Mesodermal cell (in vitro differentiated cells): Measurements from ENCODE around the gene ADAMTS2.
A peak's percentile ranks its signal among the peaks of the same experiment; 100 is the strongest.

Experiments used
- H3K27ac ChIP-seq: 2 replicates; pipeline ENCODE4 v1.7.0; 2013; ENCODE audit warnings: mild to moderate bottlenecking, low read depth, low read length, moderate library complexity; ENCODE audit not compliant: severe bottlenecking
- H3K36me3 ChIP-seq: 2 replicates; pipeline ENCODE4 v1.7.1; 2013; ENCODE audit warnings: mild to moderate bottlenecking, low read length, moderate library complexity; ENCODE audit not compliant: control insufficient read depth, insufficient read depth
- H3K4me1 ChIP-seq: one replicate; pipeline ENCODE4 v1.7.1; 2013; ENCODE audit warnings: mild to moderate bottlenecking, low read length; ENCODE audit not compliant: insufficient read depth, control insufficient read depth, poor library complexity, severe bottlenecking
- H3K4me3 ChIP-seq: 2 replicates; pipeline ENCODE4 v1.7.0; 2013; ENCODE audit warnings: low read length, control low read depth, mild to moderate bottlenecking; ENCODE audit not compliant: insufficient read depth, poor library complexity, severe bottlenecking; ENCODE audit errors: extremely low read depth
- H3K9me3 ChIP-seq: 2 replicates; pipeline ENCODE4 v1.7.1; 2013; ENCODE audit warnings: mild to moderate bottlenecking, low read length, moderate library complexity; ENCODE audit not compliant: control insufficient read depth
- WGBS, 2 experiments: methylation state at CpG; one replicate each; pipeline ENCODE4 v1.1.5; 2013; ENCODE audit warnings: missing lambda C conversion rate in 2 of 2; ENCODE audit not compliant: insufficient coverage in 2 of 2; 5-methylcytosine and 5-hydroxymethylcytosine counted together

Gene ADAMTS2

GRCh38 chr5:179280095-179280490 is 65.2 kb downstream of the ADAMTS2 start:
- Histone ChIP-seq H3K36me3 (no peaks in the 10 kb centered on the region), H3K9me3 (peaks cover 12% of the 10 kb centered on the region), H3K27ac (no peak overlapping the region), H3K4me1 (peaks cover 15% of the 10 kb centered on the region), H3K4me3 (no peak overlapping the region)
- WGBS, 2 experiments = 88 to 90% methylated on average over 4 to 8 of the region's 8 CpGs

- peaks cover 13% of the 10 kb centered on the region for H3K9me3 ChIP-seq
- H3K4me1 ChIP-seq = peaks cover 14% of the 10 kb centered on the region
- no peak overlapping the region for H3K4me3 ChIP-seq
- WGBS, 2 experiments = 84 to 90% methylated on average over 11 to 14 of the region's 14 CpGs
- no peaks in the 10 kb centered on the region for H3K36me3 ChIP-seq
- H3K27ac ChIP-seq = no peak overlapping the region
These were observed 65.7 kb downstream of the ADAMTS2 start for GRCh38 chr5:179279347-179280094.

DNA sequence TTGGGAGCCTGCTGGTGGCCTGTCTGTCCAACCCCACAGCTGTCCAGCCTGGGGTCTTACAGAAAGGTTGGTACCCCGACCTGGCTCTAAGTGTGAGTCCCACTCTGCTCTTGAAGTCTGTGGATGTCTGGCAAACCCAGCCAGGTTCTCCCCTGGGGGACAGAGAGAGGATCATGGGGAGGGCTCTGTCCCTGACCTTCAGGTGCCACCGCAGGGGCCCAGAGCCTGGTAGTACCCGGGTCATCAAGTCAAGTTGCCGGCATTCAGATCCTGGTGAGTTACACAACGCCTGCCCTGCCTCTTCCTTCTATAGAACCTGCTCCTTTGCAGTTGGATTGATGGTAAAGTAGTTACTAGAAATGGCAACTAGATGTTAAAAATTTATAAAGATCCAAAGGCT is 66.7 kb downstream of the ADAMTS2 start:
- Histone ChIP-seq H3K9me3 (peaks cover 13% of the 10 kb centered on the region), H3K4me1 (peaks cover 14% of the 10 kb centered on the region), H3K27ac (peak overlapping the region; percentile 24), H3K4me3 (no peak overlapping the region), H3K36me3 (no peaks in the 10 kb centered on the region)
- WGBS, 2 experiments = 74% methylated on average over 2 to 3 of the region's 5 CpGs

- Histone ChIP-seq H3K27ac (peak overlapping the region; percentile 24), H3K36me3 (no peaks in the 10 kb centered on the region), H3K4me1 (peaks cover 14% of the 10 kb centered on the region), H3K4me3 (no peak overlapping the region), H3K9me3 (peaks cover 13% of the 10 kb centered on the region)
- WGBS, 2 experiments = 100% methylated on average over 2 of the region's 10 CpGs; no CpG with 5 or more reads in 1 of the 2 experiments
These were observed 67.1 kb downstream of the ADAMTS2 start for GRCh38 chr5:179278119-179278518.

DNA sequence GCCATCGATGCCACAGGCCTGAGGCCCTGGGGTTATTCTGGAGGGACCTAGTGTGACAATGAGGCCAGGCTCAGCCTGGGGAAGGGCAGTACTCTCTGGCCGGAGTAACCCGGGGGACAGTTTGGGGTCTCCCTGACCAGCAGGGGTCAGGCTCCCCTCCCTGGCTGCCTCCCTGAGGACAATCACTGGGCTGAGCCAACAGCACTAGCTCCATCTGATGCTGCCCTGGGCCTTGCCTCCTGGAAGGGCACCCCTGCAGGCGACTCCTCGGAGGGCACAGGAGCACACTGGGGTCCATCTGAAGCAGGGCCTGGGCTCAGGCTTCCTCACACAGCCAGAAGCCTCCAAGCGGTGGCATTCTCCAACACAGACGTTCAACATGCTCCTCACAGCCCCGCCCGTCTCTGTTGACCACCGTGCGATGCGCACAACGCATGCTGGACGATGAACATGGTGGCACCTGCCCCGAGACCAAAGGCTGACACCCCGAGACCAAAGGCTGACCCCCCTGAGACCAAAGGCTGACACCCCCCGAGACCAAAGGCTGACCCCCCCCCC is 68.3 kb downstream of the ADAMTS2 start:
- peak overlapping the region; percentile 73 for H3K27ac ChIP-seq
- 91 to 92% methylated on average over 13 to 15 of the region's 17 CpGs for WGBS, 2 experiments
- H3K9me3 ChIP-seq = peaks cover 9% of the 10 kb centered on the region
- no peak overlapping the region for H3K4me3 ChIP-seq
- H3K36me3 ChIP-seq = no peaks in the 10 kb centered on the region
- peaks cover 14% of the 10 kb centered on the region for H3K4me1 ChIP-seq

GRCh38 chr5:179275941-179276837 is 69.1 kb downstream of the ADAMTS2 start:
- peak overlapping the region; percentile 73 for H3K27ac ChIP-seq
- WGBS, 2 experiments = 82 to 86% methylated on average over 19 to 23 of the region's 23 CpGs
- no peaks in the 10 kb centered on the region for H3K36me3 ChIP-seq
- H3K4me3 ChIP-seq = no peak overlapping the region
- H3K9me3 ChIP-seq = peaks cover 8% of the 10 kb centered on the region
- H3K4me1 ChIP-seq = peaks cover 16% of the 10 kb centered on the region

GRCh38 chr5:179275381-179275878 is 69.8 kb downstream of the ADAMTS2 start:
- no peak overlapping the region for H3K4me3 ChIP-seq
- WGBS, 2 experiments = 91 to 93% methylated on average over 13 of the region's 15 CpGs
- peaks cover 8% of the 10 kb centered on the region for H3K9me3 ChIP-seq
- peaks cover 18% of the 10 kb centered on the region for H3K4me1 ChIP-seq
- H3K36me3 ChIP-seq = no peaks in the 10 kb centered on the region
- peak overlapping the region; percentile 64 for H3K27ac ChIP-seq

- H3K27ac ChIP-seq = no peak overlapping the region
- peaks cover 18% of the 10 kb centered on the region for H3K4me1 ChIP-seq
- 90 to 95% methylated on average over 16 to 24 of the region's 26 CpGs for WGBS, 2 experiments
- peaks cover 8% of the 10 kb centered on the region for H3K9me3 ChIP-seq
- H3K36me3 ChIP-seq = no peaks in the 10 kb centered on the region
- H3K4me3 ChIP-seq = no peak overlapping the region
These were observed 70.6 kb downstream of the ADAMTS2 start for GRCh38 chr5:179274321-179275315.

GRCh38 chr5:179273441-179274145 is 71.7 kb downstream of the ADAMTS2 start:
- 82 to 100% methylated on average over 5 to 10 of the region's 10 CpGs for WGBS, 2 experiments
- Histone ChIP-seq H3K4me3 (no peak overlapping the region), H3K36me3 (no peaks in the 10 kb centered on the region), H3K9me3 (peaks cover 8% of the 10 kb centered on the region), H3K4me1 (peaks cover 18% of the 10 kb centered on the region), H3K27ac (no peak overlapping the region)
